Uterus (tissue), 4 donors: ENCODE data around the gene MAP7D2. TPM values are rescaled to one million over a fixed set of nuclear protein-coding genes. Genes with fewer than 3 reads are reported as not detected.

Experiments used
- DNase-seq, 2 donors: peaks; one replicate each; pipeline ENCODE4 v3.0.0-alpha.2; 2019 to 2020
- H3K27ac ChIP-seq, 2 donors: fragments of 200-600 bp; sonication (generic); 1 replicate in 1 of 2; 2 replicates in 1 of 2; pipeline ENCODE4 v1.5.1; 2016 to 2018
- H3K27me3 ChIP-seq, 2 donors: fragments of 200-600 bp; sonication (generic); one replicate each; pipeline ENCODE4 v1.5.1; 2018 to 2019; ENCODE audit warnings: control low read depth in 1 of 2
- H3K36me3 ChIP-seq, 2 donors: fragments of 200-600 bp; sonication (generic); one replicate each; pipeline ENCODE4 v1.5.1; 2019; ENCODE audit warnings: control low read depth in 1 of 2
- H3K4me1 ChIP-seq, 2 donors: fragments of 200-600 bp; sonication (generic); one replicate each; pipeline ENCODE4 v1.5.1; 2018 to 2019; ENCODE audit warnings: control low read depth in 1 of 2
- H3K4me3 ChIP-seq, 2 donors: fragments of 200-600 bp; sonication (generic); 1 replicate in 1 of 2; 2 replicates in 1 of 2; pipeline ENCODE4 v1.5.1; 2018 to 2019; ENCODE audit warnings: mild to moderate bottlenecking in 1 of 2
- H3K9me3 ChIP-seq, 2 donors: fragments of 200-600 bp; sonication (generic); one replicate each; pipeline ENCODE4 v1.5.1; 2019; ENCODE audit warnings: control low read depth in 1 of 2
- POLR2A ChIP-seq, 2 donors: fragments of 450-650 bp; IDR thresholded peaks; one replicate each; pipeline ENCODE4 v1.6.1; 2016; ENCODE audit warnings: antibody characterized with exemption in 2 of 2, mild to moderate bottlenecking in 1 of 2, moderate library complexity in 1 of 2
- intact Hi-C: fragments of 100-400 bp; cut with DNase I; formaldehyde crosslinking; loops from one replicate; pipeline ENCODE4 v1.15.1; 2023; ENCODE audit warnings: low total_unique reads
- total RNA-seq, 4 donors: library from RNA; depleted of rRNA in 3 of 4; stranded (reverse); fragments of >200 nt in 3 of 4; gene quantifications; one replicate each; pipeline versions ENCODE4 v1.1.0 to v1.2.4, GENCODE V29; 2014 to 2023
- TF ChIP-seq, protein P1 (sequence below), 4 experiments: fragments of 200-600 bp in 2 of 4; fragments of 450-650 bp in 2 of 4; sonication (generic) in 2 of 4; IDR thresholded peaks; one replicate each; pipeline ENCODE4 v1.5.1; 2016 to 2019; ENCODE audit warnings: antibody characterized with exemption in 4 of 4, mild to moderate bottlenecking in 2 of 4, moderate library complexity in 1 of 4
- donor health status: DM: yes; HTN: yes; CAD: no.

Gene MAP7D2
- total RNA-seq, 4 donors from 2014 or later: 0.55 to 1.2 (median 0.88) TPM; not detected in 1

- no peaks in the 10 kb centered on the region for H3K9me3 ChIP-seq
- intact Hi-C loops: no loop called here
- DNase-seq: no peak
- no peak overlapping the region for H3K27ac ChIP-seq
- H3K4me3 ChIP-seq: no peak overlapping the region
- H3K4me1 ChIP-seq: no peaks in the 10 kb centered on the region
- TF ChIP-seq, protein P1, sequence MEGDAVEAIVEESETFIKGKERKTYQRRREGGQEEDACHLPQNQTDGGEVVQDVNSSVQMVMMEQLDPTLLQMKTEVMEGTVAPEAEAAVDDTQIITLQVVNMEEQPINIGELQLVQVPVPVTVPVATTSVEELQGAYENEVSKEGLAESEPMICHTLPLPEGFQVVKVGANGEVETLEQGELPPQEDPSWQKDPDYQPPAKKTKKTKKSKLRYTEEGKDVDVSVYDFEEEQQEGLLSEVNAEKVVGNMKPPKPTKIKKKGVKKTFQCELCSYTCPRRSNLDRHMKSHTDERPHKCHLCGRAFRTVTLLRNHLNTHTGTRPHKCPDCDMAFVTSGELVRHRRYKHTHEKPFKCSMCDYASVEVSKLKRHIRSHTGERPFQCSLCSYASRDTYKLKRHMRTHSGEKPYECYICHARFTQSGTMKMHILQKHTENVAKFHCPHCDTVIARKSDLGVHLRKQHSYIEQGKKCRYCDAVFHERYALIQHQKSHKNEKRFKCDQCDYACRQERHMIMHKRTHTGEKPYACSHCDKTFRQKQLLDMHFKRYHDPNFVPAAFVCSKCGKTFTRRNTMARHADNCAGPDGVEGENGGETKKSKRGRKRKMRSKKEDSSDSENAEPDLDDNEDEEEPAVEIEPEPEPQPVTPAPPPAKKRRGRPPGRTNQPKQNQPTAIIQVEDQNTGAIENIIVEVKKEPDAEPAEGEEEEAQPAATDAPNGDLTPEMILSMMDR (IDR thresholded peaks at IDR 0.05): no peak
- no peak for TF ChIP-seq POLR2A (IDR thresholded peaks at IDR 0.05)
- no peaks in the 10 kb centered on the region for H3K27me3 ChIP-seq
- H3K36me3 ChIP-seq: no peaks in the 10 kb centered on the region
Measured at GRCh38 chrX:20019672-20020365, 96.9 kb downstream of the MAP7D2 start.

- DNase-seq: no peak
- intact Hi-C loops: no loop called here
- Histone ChIP-seq H3K27me3 (no peaks in the 10 kb centered on the region), H3K4me1 (no peaks in the 10 kb centered on the region), H3K27ac (no peak overlapping the region), H3K36me3 (no peaks in the 10 kb centered on the region), H3K9me3 (no peaks in the 10 kb centered on the region), H3K4me3 (no peak overlapping the region)
- TF ChIP-seq POLR2A (IDR thresholded peaks at IDR 0.05): no peak
- TF ChIP-seq, protein P1 (IDR thresholded peaks at IDR 0.05): no peak
Measured at GRCh38 chrX:20016616-20016945, 100.1 kb downstream of the MAP7D2 start.

DNA sequence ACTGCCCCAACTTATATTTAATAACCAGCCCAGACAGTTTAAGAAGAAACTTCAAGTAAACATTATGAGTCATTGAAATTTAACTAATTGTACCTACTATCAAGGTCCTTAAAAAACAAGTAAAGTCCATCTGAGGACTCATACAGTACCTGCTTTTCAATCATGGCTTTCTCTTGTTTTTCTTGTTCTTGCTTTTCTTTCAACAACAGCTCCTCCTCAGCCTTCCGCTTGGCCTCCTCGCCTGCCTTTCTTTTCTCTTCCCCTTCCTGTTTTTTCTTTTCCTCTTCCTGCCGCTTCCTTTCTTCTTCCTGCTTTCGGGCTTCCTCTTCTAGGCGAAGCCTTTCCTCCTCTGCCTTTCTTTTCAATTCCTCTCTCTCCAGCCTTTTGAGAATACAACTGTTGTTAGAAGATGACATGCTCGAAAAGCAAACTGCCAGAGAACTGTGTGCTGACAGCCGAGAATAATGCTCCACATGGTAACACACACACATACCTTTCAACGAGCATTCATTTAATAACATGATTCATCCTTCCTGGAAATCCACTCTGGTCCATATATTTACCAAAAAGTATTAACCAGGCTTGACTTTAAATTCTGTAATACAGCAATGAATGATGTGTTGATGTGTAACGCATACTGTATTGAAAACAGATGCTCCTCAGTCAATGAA is 100.6 kb downstream of the MAP7D2 start:
- Histone ChIP-seq H3K4me3 (no peak overlapping the region), H3K27ac (no peak overlapping the region), H3K9me3 (no peaks in the 10 kb centered on the region), H3K36me3 (no peaks in the 10 kb centered on the region), H3K4me1 (no peaks in the 10 kb centered on the region), H3K27me3 (no peaks in the 10 kb centered on the region)
- no peak for DNase-seq
- intact Hi-C loops: no loop called here
- no peak for TF ChIP-seq POLR2A (IDR thresholded peaks at IDR 0.05)

DNA sequence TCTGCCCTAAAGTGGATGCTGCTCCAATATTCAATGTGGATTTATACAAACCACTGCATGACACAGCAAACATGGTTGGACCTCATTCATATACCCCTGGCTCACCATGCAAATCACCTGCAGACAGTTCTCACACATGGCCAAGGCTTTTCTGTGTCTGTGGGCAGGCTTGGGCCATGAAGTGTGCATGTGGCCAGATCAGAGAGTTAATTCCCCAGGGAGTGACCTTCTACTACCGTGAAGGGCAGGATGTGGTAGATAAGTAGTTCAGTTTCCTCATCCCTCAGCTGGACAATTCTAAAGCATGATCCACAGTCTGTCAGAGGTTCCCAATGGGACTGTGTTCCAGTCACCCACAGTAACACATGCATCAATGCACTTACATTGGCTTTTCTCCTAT is 101.3 kb downstream of the MAP7D2 start:
- intact Hi-C loops: no loop called here
- Histone ChIP-seq H3K27ac (no peak overlapping the region), H3K36me3 (no peaks in the 10 kb centered on the region), H3K27me3 (no peaks in the 10 kb centered on the region), H3K4me1 (no peaks in the 10 kb centered on the region), H3K9me3 (no peaks in the 10 kb centered on the region), H3K4me3 (no peak overlapping the region)
- TF ChIP-seq POLR2A (IDR thresholded peaks at IDR 0.05): no peak
- TF ChIP-seq, protein P1 (IDR thresholded peaks at IDR 0.05): no peak
- no peak for DNase-seq

- TF ChIP-seq POLR2A (IDR thresholded peaks at IDR 0.05): no peak
- TF ChIP-seq, protein P1 (IDR thresholded peaks at IDR 0.05): no peak
- H3K4me1 ChIP-seq: no peaks in the 10 kb centered on the region
- no peaks in the 10 kb centered on the region for H3K9me3 ChIP-seq
- no peak overlapping the region for H3K4me3 ChIP-seq
- no peak for DNase-seq
- no peaks in the 10 kb centered on the region for H3K36me3 ChIP-seq
- H3K27me3 ChIP-seq: no peaks in the 10 kb centered on the region
- intact Hi-C loops: no loop called here
- no peak overlapping the region for H3K27ac ChIP-seq
Measured at GRCh38 chrX:20011608-20012007, 105.1 kb downstream of the MAP7D2 start.
